HFFc6 (cell line): ENCODE data around the gene PYM1. TPM values are rescaled to one million over a fixed set of nuclear protein-coding genes. Genes with fewer than 3 reads are reported as not detected.

Experiments
- DNase-seq: peaks from one replicate; pipeline ENCODE4 v3.0.0-alpha.2; 2018
- H3K27ac Mint-ChIP-seq: 2 replicates; pipeline ENCODE4 v1.8.0; 2020; ENCODE audit warnings: mild to moderate bottlenecking, mixed read lengths
- H3K27me3 Mint-ChIP-seq: 2 replicates; pipeline ENCODE4 v1.8.0; 2021; ENCODE audit warnings: mild to moderate bottlenecking, moderate library complexity, mixed read lengths; ENCODE audit not compliant: insufficient read depth
- H3K36me3 Mint-ChIP-seq: 2 replicates; pipeline ENCODE4 v1.8.0; 2021; ENCODE audit warnings: low read depth, mixed read lengths
- H3K4me1 Mint-ChIP-seq: 2 replicates; pipeline ENCODE4 v1.8.0; 2020; ENCODE audit warnings: low read depth, mixed read lengths
- H3K4me3 Mint-ChIP-seq: 2 replicates; pipeline ENCODE4 v1.8.0; 2020; ENCODE audit warnings: mild to moderate bottlenecking, moderate library complexity, mixed read lengths
- H3K9me3 Mint-ChIP-seq: 2 replicates; pipeline ENCODE4 v1.8.0; 2020; ENCODE audit warnings: mild to moderate bottlenecking, mixed read lengths
- CTCF ChIP-seq: fragments of 200-600 bp; sonication (generic); IDR thresholded peaks from 2 replicates; pipeline ENCODE4 v1.5.0; 2021; ENCODE audit warnings: antibody characterized with exemption, mild to moderate bottlenecking
- total RNA-seq, 6 experiments: library from RNA; stranded (reverse); fragmentation: NEBNext Ultra II Directional; extraction: Animal tissue kit (Norgen Biotek cat#: 25700); gene quantifications; 2 replicates in 1 of 6; 3 replicates in 5 of 6; pipeline ENCODE4 v1.2.3, GENCODE V29; 2021

PYM1 gene
- total RNA-seq, 6 experiments from 2014 or later = 25.0 to 32.3 (median 28.3) TPM

DNA sequence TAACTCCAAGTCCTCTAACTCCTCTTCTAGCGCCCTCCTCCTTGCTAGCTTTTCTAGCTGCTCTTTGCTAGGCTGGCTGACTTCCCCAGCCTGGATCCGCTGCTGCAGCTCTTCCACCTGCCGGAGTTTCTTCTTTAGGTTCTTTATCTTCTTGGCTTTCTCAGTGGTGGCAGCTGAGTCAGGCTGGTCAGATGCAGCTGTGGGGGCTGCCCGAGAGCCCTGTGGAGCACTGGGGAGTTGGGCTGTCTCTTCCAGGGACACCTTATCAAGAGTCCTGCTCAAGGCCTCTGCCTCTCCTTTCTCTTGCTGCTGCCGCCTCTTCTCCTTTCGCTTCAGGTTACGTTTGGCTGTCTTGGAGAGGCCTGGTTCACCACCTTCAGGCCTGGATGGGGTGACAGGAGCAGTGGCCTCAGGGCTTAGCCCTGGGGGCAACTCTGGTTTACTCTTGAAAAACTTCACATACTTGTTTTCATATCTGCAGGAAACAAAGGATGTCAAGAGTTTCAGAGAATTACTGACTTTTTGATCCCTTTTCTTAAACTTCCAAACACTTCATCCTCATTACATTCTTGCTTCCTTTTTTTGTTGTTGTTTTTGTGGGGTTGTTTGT lies 25.7 kb downstream of the PYM1 start:
- DNase-seq = no peak
- Mint-ChIP-seq H3K4me3 (no peak overlapping the region), H3K4me1 (peaks cover 13% of the 10 kb centered on the region), H3K36me3 (peaks cover 13% of the 10 kb centered on the region; the same call in 1 of the 2 replicates), H3K9me3 (no peaks in the 10 kb centered on the region), H3K27me3 (peaks cover 6% of the 10 kb centered on the region), H3K27ac (no peak overlapping the region)
- no peak for TF ChIP-seq CTCF

GRCh38 chr12:55899082-55899481 lies 28.6 kb downstream of the PYM1 start:
- TF ChIP-seq CTCF = no peak
- Mint-ChIP-seq H3K36me3 (peaks cover 13% of the 10 kb centered on the region; the same call in 1 of the 2 replicates), H3K9me3 (no peaks in the 10 kb centered on the region), H3K4me1 (peaks cover 8% of the 10 kb centered on the region), H3K27ac (peak overlapping the region; percentile 18; the same call in 1 of the 2 replicates), H3K27me3 (peaks cover 6% of the 10 kb centered on the region), H3K4me3 (no peak overlapping the region)
- DNase-seq = peak; percentile 1

- H3K36me3 Mint-ChIP-seq = peaks cover 9% of the 10 kb centered on the region
Measured at GRCh38 chr12:55893723-55894122, 34.0 kb downstream of the PYM1 start.

DNA sequence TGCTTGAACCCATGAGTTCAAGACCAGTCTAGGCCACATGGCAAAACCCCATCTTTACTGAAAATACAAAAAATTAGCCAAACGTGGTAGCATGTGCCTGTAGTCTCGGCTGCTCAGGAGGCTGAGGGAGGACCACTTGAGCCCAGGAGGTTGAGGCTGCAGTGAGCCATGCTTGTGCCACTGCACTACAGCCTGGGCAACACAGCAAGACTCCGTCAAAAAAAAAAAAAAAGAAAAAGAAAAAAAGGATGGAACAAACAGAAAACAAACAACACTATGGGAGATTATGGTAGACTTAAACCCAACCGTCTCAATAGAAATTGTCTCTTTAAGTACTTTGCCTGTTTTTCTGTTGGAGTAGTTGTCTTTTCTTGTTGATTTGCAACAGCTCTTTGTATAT lies 36.4 kb downstream of the PYM1 start:
- no peak for TF ChIP-seq CTCF
- Mint-ChIP-seq H3K27me3 (no peaks in the 10 kb centered on the region; the same call in 1 of the 2 replicates), H3K4me3 (no peak overlapping the region), H3K9me3 (no peaks in the 10 kb centered on the region), H3K27ac (no peak overlapping the region), H3K4me1 (peaks cover 6% of the 10 kb centered on the region), H3K36me3 (peaks cover 13% of the 10 kb centered on the region)
- no peak for DNase-seq

More at GRCh38 chr12:55893723-55894122, 34.0 kb downstream of the PYM1 start:
- no peaks in the 10 kb centered on the region for H3K9me3 Mint-ChIP-seq
- peaks cover 2% of the 10 kb centered on the region for H3K4me1 Mint-ChIP-seq
- no peak overlapping the region for H3K4me3 Mint-ChIP-seq
- no peak overlapping the region for H3K27ac Mint-ChIP-seq
- no peaks in the 10 kb centered on the region for H3K27me3 Mint-ChIP-seq
- DNase-seq = no peak
- TF ChIP-seq CTCF = no peak

DNA sequence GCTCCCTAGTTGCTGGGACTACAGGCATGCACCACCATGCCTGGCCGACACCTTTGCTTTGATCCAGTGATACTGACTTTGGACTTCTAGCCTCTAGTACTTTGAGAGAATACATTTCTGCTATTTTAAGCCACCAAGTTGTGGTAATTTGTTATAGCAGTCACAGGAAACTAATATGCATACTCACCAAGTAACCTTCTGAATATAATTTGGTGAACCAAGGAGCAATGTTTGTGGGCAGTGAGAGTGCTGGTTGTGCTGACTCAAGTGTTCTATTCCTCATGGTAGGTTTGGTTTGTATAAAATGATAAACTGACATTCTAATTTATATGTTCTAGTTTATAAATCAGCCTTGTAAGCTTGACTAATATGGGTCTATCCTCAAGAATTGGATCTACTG lies 42.6 kb downstream of the PYM1 start:
- Mint-ChIP-seq H3K36me3 (peaks cover 4% of the 10 kb centered on the region; the same call in 1 of the 2 replicates), H3K4me1 (peaks cover 14% of the 10 kb centered on the region), H3K27me3 (peaks cover 6% of the 10 kb centered on the region), H3K4me3 (no peak overlapping the region), H3K27ac (no peak overlapping the region), H3K9me3 (no peaks in the 10 kb centered on the region)
- TF ChIP-seq CTCF = no peak
- DNase-seq = no peak
